Measurements from ENCODE around the gene TPCN2. TPM values are rescaled to one million over a fixed set of nuclear protein-coding genes. Genes with fewer than 3 reads are reported as not detected.
"Not testable (repeated sequence)": the region's sequence is repeated elsewhere in the genome, so short reads cannot be mapped to it uniquely, and the experiment has no call there.

TPCN2 gene
- total RNA-seq, 3 donors from 2014 or later (not counting 1 experiment from before 2014, with no cell fraction given) = 14.9 to 18.3 (median 18.2) TPM

DNA sequence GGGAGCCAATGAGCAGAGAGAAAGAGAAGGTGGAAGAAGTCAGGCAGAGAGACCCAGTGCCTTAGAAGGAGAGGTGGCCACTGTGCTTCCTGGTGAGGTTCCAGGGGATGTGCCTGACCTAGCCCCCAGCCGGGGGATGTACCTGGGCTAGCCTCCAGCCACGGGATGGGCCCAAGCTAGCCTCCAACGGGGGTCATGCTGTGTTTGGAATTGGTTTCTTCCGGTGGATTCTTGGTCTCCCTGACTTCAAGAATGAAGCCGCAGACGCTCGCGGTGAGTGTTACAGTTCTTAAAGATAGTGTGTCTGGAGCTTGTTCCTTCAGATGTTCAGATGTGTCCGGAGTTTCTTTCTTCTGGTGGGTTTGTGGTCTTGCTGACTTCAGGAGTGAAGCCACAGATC, 100.1 kb downstream of the TPCN2 start:
- WGBS (ENCODE audit: insufficient coverage) = 65% methylated on average over 9 of the region's 9 CpGs
- H3K27me3 Mint-ChIP-seq (ENCODE audit: low read depth in 2 of 2) = peaks cover 0 to 26% of the 10 kb centered on the region in 2 donors
- H3K4me3 Mint-ChIP-seq = no peak overlapping the region
- no peaks in the 10 kb centered on the region for H3K36me3 ChIP-seq (ENCODE audit: control insufficient read depth, insufficient read depth, low read length)
- intact Hi-C loops (cut with micrococcal nuclease) = no loop called here
- peaks cover 4 to 5% of the 10 kb centered on the region in 2 donors for H3K9me3 Mint-ChIP-seq
- no peaks in the 10 kb centered on the region for H3K27me3 ChIP-seq (ENCODE audit: control insufficient read depth, insufficient read depth, low read length)
- no peak overlapping the region for H3K27ac ChIP-seq (ENCODE audit: low read length)
- no peak overlapping the region for H3K27ac Mint-ChIP-seq
- no peak for ATAC-seq
- no peak overlapping the region for H3K4me3 ChIP-seq (ENCODE audit: low read length)
- DNase-seq = no peak
- peaks cover 11% of the 10 kb centered on the region for H3K36me3 Mint-ChIP-seq
- no peaks in the 10 kb centered on the region for H3K4me1 ChIP-seq (ENCODE audit: control insufficient read depth, insufficient read depth, low read length)
- no peak for TF ChIP-seq CTCF (IDR thresholded peaks at IDR 0.05)
- H3K4me1 Mint-ChIP-seq = no peaks in the 10 kb centered on the region
- H3K9me3 ChIP-seq (ENCODE audit: control insufficient read depth, insufficient read depth, low read length) = peaks cover 7% of the 10 kb centered on the region

GRCh38 chr11:69149338-69150045, 100.8 kb downstream of the TPCN2 start:
- ATAC-seq; intact Hi-C loops (cut with micrococcal nuclease); H3K4me3 ChIP-seq (ENCODE audit: low read length); H3K27ac ChIP-seq (ENCODE audit: low read length); H3K4me3 Mint-ChIP-seq; H3K9me3 ChIP-seq (ENCODE audit: control insufficient read depth, insufficient read depth, low read length); H3K9me3 Mint-ChIP-seq; H3K27ac Mint-ChIP-seq; H3K27me3 ChIP-seq (ENCODE audit: control insufficient read depth, insufficient read depth, low read length); DNase-seq; H3K36me3 ChIP-seq (ENCODE audit: control insufficient read depth, insufficient read depth, low read length); H3K4me1 Mint-ChIP-seq; H3K4me1 ChIP-seq (ENCODE audit: control insufficient read depth, insufficient read depth, low read length): not testable (repeated sequence)
- Mint-ChIP-seq H3K27me3 (ENCODE audit: low read depth in 2 of 2) (peaks cover 0 to 23% of the 10 kb centered on the region in 2 donors), H3K36me3 (peaks cover 11% of the 10 kb centered on the region)
- 87% methylated on average over 10 of the region's 11 CpGs for whole genome bisulfite sequencing (ENCODE audit: insufficient coverage)

DNA sequence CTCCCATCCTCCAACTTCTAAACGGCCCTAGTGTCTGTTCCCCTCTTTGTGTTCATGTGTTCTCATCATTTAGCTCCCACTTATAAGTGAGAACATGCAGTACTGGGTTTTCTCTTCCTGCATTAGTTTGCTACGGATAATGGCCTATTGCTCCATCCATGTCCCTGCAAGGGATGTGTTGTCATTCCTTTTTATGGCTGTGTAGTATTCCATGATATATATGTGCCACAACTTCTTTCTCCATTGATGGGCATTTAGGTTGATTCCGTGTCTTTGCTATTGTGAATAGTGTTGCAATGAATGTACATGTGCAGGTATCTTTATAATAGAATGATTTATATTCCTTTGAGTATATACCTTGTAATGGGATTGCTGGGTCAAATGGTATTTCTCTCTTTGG, 101.4 kb downstream of the TPCN2 start:
- Histone ChIP-seq H3K27ac (ENCODE audit: low read length) (no peak overlapping the region), H3K4me3 (ENCODE audit: low read length) (no peak overlapping the region), H3K4me1 (ENCODE audit: control insufficient read depth, insufficient read depth, low read length) (no peaks in the 10 kb centered on the region), H3K27me3 (ENCODE audit: control insufficient read depth, insufficient read depth, low read length) (no peaks in the 10 kb centered on the region), H3K9me3 (ENCODE audit: control insufficient read depth, insufficient read depth, low read length) (peaks cover 7% of the 10 kb centered on the region), H3K36me3 (ENCODE audit: control insufficient read depth, insufficient read depth, low read length) (no peaks in the 10 kb centered on the region)
- Mint-ChIP-seq H3K9me3 (peaks cover 4 to 5% of the 10 kb centered on the region in 2 donors), H3K27ac (no peak overlapping the region), H3K4me3 (no peak overlapping the region), H3K36me3 (peaks cover 11% of the 10 kb centered on the region), H3K4me1 (no peaks in the 10 kb centered on the region), H3K27me3 (ENCODE audit: low read depth in 2 of 2) (peaks cover 0 to 17% of the 10 kb centered on the region in 2 donors)
- ATAC-seq (no peak), DNase-seq (no peak)
- 94% methylated on average over 2 of the region's 3 CpGs for WGBS (ENCODE audit: insufficient coverage)
- no peak for TF ChIP-seq CTCF (IDR thresholded peaks at IDR 0.05)
- intact Hi-C loops (cut with micrococcal nuclease) = no loop called here

GRCh38 chr11:69151836-69152235, 103.1 kb downstream of the TPCN2 start:
- H3K4me3 Mint-ChIP-seq = no peak overlapping the region
- no peaks in the 10 kb centered on the region for H3K36me3 ChIP-seq (ENCODE audit: control insufficient read depth, insufficient read depth, low read length)
- no peaks in the 10 kb centered on the region for H3K9me3 ChIP-seq (ENCODE audit: control insufficient read depth, insufficient read depth, low read length)
- intact Hi-C loops (cut with micrococcal nuclease) = no loop called here
- H3K36me3 Mint-ChIP-seq = peaks cover 2% of the 10 kb centered on the region
- TF ChIP-seq CTCF (IDR thresholded peaks at IDR 0.05) = no peak
- H3K4me1 ChIP-seq (ENCODE audit: control insufficient read depth, insufficient read depth, low read length) = no peaks in the 10 kb centered on the region
- H3K27me3 ChIP-seq (ENCODE audit: control insufficient read depth, insufficient read depth, low read length) = peaks cover 2% of the 10 kb centered on the region
- ATAC-seq (no peak), DNase-seq (no peak)
- WGBS (ENCODE audit: insufficient coverage) = 90% methylated on average over 6 of the region's 10 CpGs
- no peak overlapping the region for H3K27ac ChIP-seq (ENCODE audit: low read length)
- H3K27me3 Mint-ChIP-seq (ENCODE audit: low read depth in 2 of 2) = peaks cover 0 to 17% of the 10 kb centered on the region in 2 donors
- H3K4me3 ChIP-seq (ENCODE audit: low read length) = no peak overlapping the region
- no peak overlapping the region for H3K27ac Mint-ChIP-seq
- no peaks in the 10 kb centered on the region for H3K9me3 Mint-ChIP-seq
- no peaks in the 10 kb centered on the region for H3K4me1 Mint-ChIP-seq

Measured in natural killer cell (primary cell).